Measurements from ENCODE around the gene ACOXL. TPM values are rescaled to one million over a fixed set of nuclear protein-coding genes. Genes with fewer than 3 reads are reported as not detected.

ACOXL gene
- total and polyA plus RNA-seq, 3 experiments from 2014 or later: 0.27 TPM; not detected in 2

GRCh38 chr2:111046670-111047069 is 314.3 kb downstream of the ACOXL start:
- DNase-seq: no peak
- Histone ChIP-seq H3K36me3 (ENCODE audit: insufficient read depth, low read length) (no peaks in the 10 kb centered on the region), H3K4me3 (ENCODE audit: low read length) (no peak overlapping the region), H3K27me3 (ENCODE audit: insufficient read depth, low read length, poor library complexity, severe bottlenecking) (no peaks in the 10 kb centered on the region), H3K4me1 (ENCODE audit: insufficient read depth, low read length) (peaks cover 9% of the 10 kb centered on the region), H3K9me3 (ENCODE audit: low read length) (no peaks in the 10 kb centered on the region), H3K27ac (ENCODE audit: low read depth, low read length) (no peak overlapping the region)
- Mint-ChIP-seq H3K9me3 (peaks cover 0 to 1% (median 0%) of the 10 kb centered on the region in 5 donors), H3K4me1 (peaks cover 13 to 20% (median 17%) of the 10 kb centered on the region in 3 donors), H3K36me3 (peaks cover 0 to 6% (median 0%) of the 10 kb centered on the region in 3 donors), H3K27me3 (peaks cover 4 to 20% of the 10 kb centered on the region in 2 donors), H3K4me3 (no peak overlapping the region), H3K27ac (no peak overlapping the region)
- POLR2A ChIA-PET: no interaction called here
- CTCF ChIA-PET: no interaction called here

- no peak overlapping the region for H3K4me3 ChIP-seq (ENCODE audit: low read length)
- Mint-ChIP-seq H3K4me3 (no peak overlapping the region), H3K4me1 (peaks cover 13 to 20% (median 17%) of the 10 kb centered on the region in 3 donors), H3K27ac (peak overlapping the region in 1 of 8 donors; percentile 38), H3K27me3 (peaks cover 13 to 27% of the 10 kb centered on the region in 2 donors), H3K36me3 (peaks cover 0 to 6% (median 0%) of the 10 kb centered on the region in 3 donors), H3K9me3 (no peaks in the 10 kb centered on the region)
- peaks cover 4% of the 10 kb centered on the region for H3K27me3 ChIP-seq (ENCODE audit: insufficient read depth, low read length, poor library complexity, severe bottlenecking)
- peaks cover 9% of the 10 kb centered on the region for H3K4me1 ChIP-seq (ENCODE audit: insufficient read depth, low read length)
- CTCF ChIA-PET: no interaction called here
- DNase-seq: no peak
- H3K27ac ChIP-seq (ENCODE audit: low read depth, low read length): no peak overlapping the region
- POLR2A ChIA-PET: interaction anchor here (0.6 kb wide), 1 partner anchor 74 kb away, joined by 3 read pairs; no protein-coding TSS in a partner anchor
- no peaks in the 10 kb centered on the region for H3K36me3 ChIP-seq (ENCODE audit: insufficient read depth, low read length)
- no peaks in the 10 kb centered on the region for H3K9me3 ChIP-seq (ENCODE audit: low read length)
Observed at GRCh38 chr2:111048856-111049768, 316.7 kb downstream of the ACOXL start.

GRCh38 chr2:111049792-111050640 is 317.6 kb downstream of the ACOXL start:
- H3K4me3 Mint-ChIP-seq: peak overlapping the region in 1 of 7 donors; percentile 22
- H3K4me3 ChIP-seq (ENCODE audit: low read length): no peak overlapping the region

GRCh38 chr2:111050701-111051376 is 318.5 kb downstream of the ACOXL start:
- H3K4me3 ChIP-seq (ENCODE audit: low read length): no peak overlapping the region
- H3K4me3 Mint-ChIP-seq: peak overlapping the region in 3 of 7 donors; percentile 18 to 24 (median 22)
- no peak overlapping the region for H3K27ac ChIP-seq (ENCODE audit: low read depth, low read length)
- DNase-seq: no peak
- peaks cover 16 to 24% (median 24%) of the 10 kb centered on the region in 3 donors for H3K4me1 Mint-ChIP-seq
- no peaks in the 10 kb centered on the region for H3K36me3 ChIP-seq (ENCODE audit: insufficient read depth, low read length)
- peaks cover 9% of the 10 kb centered on the region for H3K4me1 ChIP-seq (ENCODE audit: insufficient read depth, low read length)
- no peaks in the 10 kb centered on the region for H3K9me3 Mint-ChIP-seq
- H3K36me3 Mint-ChIP-seq: peaks cover 0 to 6% (median 0%) of the 10 kb centered on the region in 3 donors
- POLR2A ChIA-PET: no interaction called here
- H3K27ac Mint-ChIP-seq: peak overlapping the region in 5 of 8 donors; percentile 31 to 85 (median 73)
- H3K27me3 Mint-ChIP-seq: peaks cover 17 to 35% of the 10 kb centered on the region in 2 donors
- CTCF ChIA-PET: interaction anchor here (1.1 kb wide), 1 partner anchor 239 kb away, joined by 3 read pairs; no protein-coding TSS in a partner anchor
- no peaks in the 10 kb centered on the region for H3K9me3 ChIP-seq (ENCODE audit: low read length)
- H3K27me3 ChIP-seq (ENCODE audit: insufficient read depth, low read length, poor library complexity, severe bottlenecking): peaks cover 4% of the 10 kb centered on the region

More at GRCh38 chr2:111049792-111050640, 317.6 kb downstream of the ACOXL start:
- CTCF ChIA-PET: interaction anchor here (1.1 kb wide), 1 partner anchor 239 kb away, joined by 3 read pairs; no protein-coding TSS in a partner anchor
- POLR2A ChIA-PET: interaction anchor here (0.6 kb wide), 1 partner anchor 73 kb away, joined by 3 read pairs; no protein-coding TSS in a partner anchor
- no peaks in the 10 kb centered on the region for H3K36me3 ChIP-seq (ENCODE audit: insufficient read depth, low read length)
- Mint-ChIP-seq H3K36me3 (peaks cover 0 to 6% (median 0%) of the 10 kb centered on the region in 3 donors), H3K4me1 (peaks cover 13 to 22% (median 18%) of the 10 kb centered on the region in 3 donors), H3K27ac (peak overlapping the region in 4 of 8 donors; percentile 31 to 85 (median 76)), H3K9me3 (no peaks in the 10 kb centered on the region), H3K27me3 (peaks cover 11 to 29% of the 10 kb centered on the region in 2 donors)
- H3K27me3 ChIP-seq (ENCODE audit: insufficient read depth, low read length, poor library complexity, severe bottlenecking): peaks cover 4% of the 10 kb centered on the region
- DNase-seq: no peak
- H3K4me1 ChIP-seq (ENCODE audit: insufficient read depth, low read length): peaks cover 9% of the 10 kb centered on the region
- H3K9me3 ChIP-seq (ENCODE audit: low read length): no peaks in the 10 kb centered on the region
- H3K27ac ChIP-seq (ENCODE audit: low read depth, low read length): no peak overlapping the region

GRCh38 chr2:111052621-111053020 is 320.2 kb downstream of the ACOXL start:
- H3K36me3 Mint-ChIP-seq: no peaks in the 10 kb centered on the region
- Histone ChIP-seq H3K27me3 (ENCODE audit: insufficient read depth, low read length, poor library complexity, severe bottlenecking) (peaks cover 4% of the 10 kb centered on the region), H3K36me3 (ENCODE audit: insufficient read depth, low read length) (no peaks in the 10 kb centered on the region), H3K4me3 (ENCODE audit: low read length) (no peak overlapping the region), H3K9me3 (ENCODE audit: low read length) (no peaks in the 10 kb centered on the region), H3K27ac (ENCODE audit: low read depth, low read length) (no peak overlapping the region), H3K4me1 (ENCODE audit: insufficient read depth, low read length) (peaks cover 9% of the 10 kb centered on the region)
- no peak for DNase-seq
- no peaks in the 10 kb centered on the region for H3K9me3 Mint-ChIP-seq
- H3K27me3 Mint-ChIP-seq: peaks cover 19 to 35% of the 10 kb centered on the region in 2 donors
- H3K4me1 Mint-ChIP-seq: peaks cover 16 to 24% (median 24%) of the 10 kb centered on the region in 3 donors
- ChIA-PET CTCF (no interaction called here), POLR2A (no interaction called here)
- no peak overlapping the region for H3K4me3 Mint-ChIP-seq
- H3K27ac Mint-ChIP-seq: no peak overlapping the region

GRCh38 chr2:111053266-111053665 is 320.9 kb downstream of the ACOXL start:
- Mint-ChIP-seq H3K4me3 (no peak overlapping the region), H3K36me3 (no peaks in the 10 kb centered on the region), H3K27me3 (peaks cover 21 to 35% of the 10 kb centered on the region in 2 donors), H3K4me1 (peaks cover 16 to 24% (median 24%) of the 10 kb centered on the region in 3 donors), H3K27ac (no peak overlapping the region), H3K9me3 (no peaks in the 10 kb centered on the region)
- POLR2A ChIA-PET: no interaction called here
- H3K4me1 ChIP-seq (ENCODE audit: insufficient read depth, low read length): peaks cover 9% of the 10 kb centered on the region
- no peak overlapping the region for H3K27ac ChIP-seq (ENCODE audit: low read depth, low read length)
- H3K27me3 ChIP-seq (ENCODE audit: insufficient read depth, low read length, poor library complexity, severe bottlenecking): peaks cover 4% of the 10 kb centered on the region
- CTCF ChIA-PET: no interaction called here
- DNase-seq: no peak
- H3K4me3 ChIP-seq (ENCODE audit: low read length): no peak overlapping the region
- no peaks in the 10 kb centered on the region for H3K36me3 ChIP-seq (ENCODE audit: insufficient read depth, low read length)
- H3K9me3 ChIP-seq (ENCODE audit: low read length): no peaks in the 10 kb centered on the region

- H3K9me3 ChIP-seq (ENCODE audit: low read length): no peaks in the 10 kb centered on the region
- Mint-ChIP-seq H3K36me3 (no peaks in the 10 kb centered on the region), H3K4me1 (peaks cover 16 to 24% (median 24%) of the 10 kb centered on the region in 3 donors), H3K9me3 (no peaks in the 10 kb centered on the region), H3K4me3 (no peak overlapping the region), H3K27ac (no peak overlapping the region), H3K27me3 (peaks cover 21 to 35% of the 10 kb centered on the region in 2 donors)
- no peak for DNase-seq
- no peaks in the 10 kb centered on the region for H3K36me3 ChIP-seq (ENCODE audit: insufficient read depth, low read length)
- ChIA-PET CTCF (no interaction called here), POLR2A (no interaction called here)
- H3K4me1 ChIP-seq (ENCODE audit: insufficient read depth, low read length): peaks cover 9% of the 10 kb centered on the region
- H3K27me3 ChIP-seq (ENCODE audit: insufficient read depth, low read length, poor library complexity, severe bottlenecking): peaks cover 4% of the 10 kb centered on the region
- no peak overlapping the region for H3K4me3 ChIP-seq (ENCODE audit: low read length)
- H3K27ac ChIP-seq (ENCODE audit: low read depth, low read length): no peak overlapping the region
Observed at GRCh38 chr2:111053825-111054515, 321.6 kb downstream of the ACOXL start.

All from CD8-positive, alpha-beta memory T cell (primary cell).